Gastrocnemius medialis (tissue), 4 donors: ENCODE measurements around the gene EFCAB6. TPM values are rescaled to one million over a fixed set of nuclear protein-coding genes. Genes with fewer than 3 reads are reported as not detected.

ENCODE experiments used
- ATAC-seq, 2 donors: fragments of 150-250 bp; one replicate each; pipeline ENCODE4 v1.9.1; 2016
- DNase-seq, 2 donors: peaks; one replicate each; pipeline ENCODE4 v3.0.0-alpha.2; 2019
- H3K27ac ChIP-seq, 4 donors: fragments of 200-600 bp; sonication (generic); 1 replicate in 1 of 4; 2 replicates in 3 of 4; pipeline ENCODE4 v1.5.1; 2016 to 2018; ENCODE audit warnings: mild to moderate bottlenecking in 2 of 4, moderate library complexity in 1 of 4
- H3K27me3 ChIP-seq, 3 donors: fragments of 200-600 bp; sonication (generic) in 2 of 3; 1 replicate in 1 of 3; 2 replicates in 2 of 3; pipeline versions ENCODE4 v1.5.1 to v1.6.0; 2016 to 2019; ENCODE audit warnings: mild to moderate bottlenecking in 1 of 3, moderate library complexity in 1 of 3
- H3K36me3 ChIP-seq, 2 donors: fragments of 200-600 bp; sonication (generic) in 1 of 2; one replicate each; pipeline ENCODE4 v1.5.1; 2017 to 2018
- H3K4me1 ChIP-seq, 2 donors: fragments of 200-600 bp; sonication (generic) in 1 of 2; one replicate each; pipeline ENCODE4 v1.5.1; 2016 to 2017; ENCODE audit warnings: mild to moderate bottlenecking in 2 of 2
- H3K4me3 ChIP-seq, 4 donors: fragments of 200-600 bp; sonication (generic) in 3 of 4; 1 replicate in 1 of 4; 2 replicates in 3 of 4; pipeline ENCODE4 v1.5.1; 2016 to 2019; ENCODE audit warnings: mild to moderate bottlenecking in 2 of 4
- H3K9me3 ChIP-seq, 3 donors: fragments of 200-600 bp; sonication (generic) in 2 of 3; 1 replicate in 1 of 3; 2 replicates in 2 of 3; pipeline ENCODE4 v1.5.1; 2016 to 2019
- CTCF ChIP-seq, 5 experiments: fragments of 450-650 bp in 3 of 5; fragments of 200-600 bp in 2 of 5; sonication (generic) in 2 of 5; IDR thresholded peaks in 4 of 5; conservative IDR thresholded peaks in 1 of 5; 1 replicate in 4 of 5; 2 replicates in 1 of 5; pipeline ENCODE4 v1.5.1; 2016 to 2019; ENCODE audit warnings: antibody characterized with exemption in 5 of 5, mild to moderate bottlenecking in 3 of 5, moderate library complexity in 3 of 5
- POLR2A ChIP-seq, 2 donors: fragments of 450-650 bp; IDR thresholded peaks; one replicate each; pipeline ENCODE4 v1.6.1; 2017; ENCODE audit warnings: antibody characterized with exemption in 2 of 2, mild to moderate bottlenecking in 2 of 2, moderate library complexity in 2 of 2
- in situ Hi-C, 4 donors: fragments of 200-750 bp; cut with MboI; loops; one replicate each; pipeline versions ENCODE4 v1.15.0 to v1.8.0; 2017; ENCODE audit warnings: low sequenced_read_pairs in 4 of 4
- intact Hi-C: fragments of 100-400 bp; cut with DNase I; formaldehyde crosslinking; loops from one replicate; pipeline ENCODE4 v1.15.1; 2023; ENCODE audit warnings: low total_unique reads
- total RNA-seq, 4 donors: library from RNA; depleted of rRNA; stranded (reverse); fragments of >200 nt; gene quantifications; one replicate each; pipeline versions ENCODE4 v1.1.0 to v1.2.3, GENCODE V29; 2016

EFCAB6 gene
- total RNA-seq, 4 donors from 2014 or later = 0.07 to 4.4 (median 0.28) TPM

- Histone ChIP-seq H3K4me3 (no peak overlapping the region), H3K9me3 (no peaks in the 10 kb centered on the region), H3K4me1 (no peaks in the 10 kb centered on the region), H3K27me3 (no peaks in the 10 kb centered on the region), H3K36me3 (no peaks in the 10 kb centered on the region), H3K27ac (no peak overlapping the region)
- DNase-seq = no peak
- ATAC-seq = no peak
- intact Hi-C loops (no loop called here), in situ Hi-C loops (no loop called here)
- TF ChIP-seq CTCF (IDR thresholded peaks at IDR 0.05 in 4 of 5, conservative IDR thresholded peaks at IDR 0.05 in 1 of 5) (no peak), POLR2A (IDR thresholded peaks at IDR 0.05) (no peak)
These were observed 129.3 kb downstream of the EFCAB6 start for GRCh38 chr22:43682851-43683250.

- Histone ChIP-seq H3K36me3 (no peaks in the 10 kb centered on the region), H3K27ac (no peak overlapping the region)
- in situ Hi-C loops = no loop called here
These were observed 130.3 kb downstream of the EFCAB6 start for GRCh38 chr22:43681731-43682360.

GRCh38 chr22:43670513-43670912 is 141.6 kb downstream of the EFCAB6 start:
- DNase-seq = no peak
- H3K9me3 ChIP-seq = no peaks in the 10 kb centered on the region

More at GRCh38 chr22:43681731-43682360, 130.3 kb downstream of the EFCAB6 start:
- intact Hi-C loops = no loop called here
- DNase-seq (no peak), ATAC-seq (no peak)
- TF ChIP-seq CTCF (IDR thresholded peaks at IDR 0.05 in 4 of 5, conservative IDR thresholded peaks at IDR 0.05 in 1 of 5) = no peak
- no peak for TF ChIP-seq POLR2A (IDR thresholded peaks at IDR 0.05)
- no peak overlapping the region for H3K4me3 ChIP-seq
- no peaks in the 10 kb centered on the region for H3K9me3 ChIP-seq
- H3K4me1 ChIP-seq = no peaks in the 10 kb centered on the region
- H3K27me3 ChIP-seq = no peaks in the 10 kb centered on the region

GRCh38 chr22:43669190-43669589 is 142.9 kb downstream of the EFCAB6 start:
- ATAC-seq = no peak
- intact Hi-C loops (no loop called here), in situ Hi-C loops (no loop called here)
- no peak for DNase-seq
- no peak for TF ChIP-seq CTCF (IDR thresholded peaks at IDR 0.05 in 4 of 5, conservative IDR thresholded peaks at IDR 0.05 in 1 of 5)
- TF ChIP-seq POLR2A (IDR thresholded peaks at IDR 0.05) = no peak
- no peaks in the 10 kb centered on the region for H3K27me3 ChIP-seq
- no peaks in the 10 kb centered on the region for H3K4me1 ChIP-seq
- no peak overlapping the region for H3K27ac ChIP-seq
- H3K4me3 ChIP-seq = no peak overlapping the region
- no peaks in the 10 kb centered on the region for H3K36me3 ChIP-seq
- no peaks in the 10 kb centered on the region for H3K9me3 ChIP-seq

More at GRCh38 chr22:43670513-43670912, 141.6 kb downstream of the EFCAB6 start:
- Histone ChIP-seq H3K27me3 (no peaks in the 10 kb centered on the region), H3K36me3 (no peaks in the 10 kb centered on the region), H3K4me3 (no peak overlapping the region), H3K27ac (no peak overlapping the region), H3K4me1 (no peaks in the 10 kb centered on the region)
- intact Hi-C loops = loop anchor here (5.0 kb wide), 1 partner anchor 78 kb away; no protein-coding TSS in a partner anchor
- TF ChIP-seq POLR2A (IDR thresholded peaks at IDR 0.05) = no peak
- in situ Hi-C loops = no loop called here
- ATAC-seq = no peak

GRCh38 chr22:43667656-43668055 is 144.4 kb downstream of the EFCAB6 start:
- intact Hi-C loops = no loop called here
- in situ Hi-C loops = no loop called here

More at GRCh38 chr22:43667656-43668055, 144.4 kb downstream of the EFCAB6 start:
- H3K27me3 ChIP-seq = no peaks in the 10 kb centered on the region
- no peak for TF ChIP-seq POLR2A (IDR thresholded peaks at IDR 0.05)
- TF ChIP-seq CTCF (IDR thresholded peaks at IDR 0.05 in 4 of 5, conservative IDR thresholded peaks at IDR 0.05 in 1 of 5) = no peak
- no peak overlapping the region for H3K27ac ChIP-seq
- no peaks in the 10 kb centered on the region for H3K9me3 ChIP-seq
- H3K4me3 ChIP-seq = no peak overlapping the region
- no peaks in the 10 kb centered on the region for H3K4me1 ChIP-seq
- H3K36me3 ChIP-seq = no peaks in the 10 kb centered on the region
- ATAC-seq = no peak
- no peak for DNase-seq
